Thyroid gland (tissue), 4 donors: ENCODE results near the gene P2RX1.

ENCODE experiments used
- POLR2A ChIP-seq, 2 donors: fragments of 450-650 bp; IDR thresholded peaks; one replicate each; pipeline ENCODE4 v1.6.1; 2017; ENCODE audit warnings: antibody characterized with exemption in 2 of 2, mild to moderate bottlenecking in 2 of 2, moderate library complexity in 1 of 2
- TF ChIP-seq, protein P1 (sequence below), 6 experiments: fragments of 200-600 bp in 3 of 6; fragments of 450-650 bp in 3 of 6; sonication (generic) in 3 of 6; IDR thresholded peaks; one replicate each; pipeline ENCODE4 v1.5.1; 2016 to 2019; ENCODE audit warnings: antibody characterized with exemption in 6 of 6, mild to moderate bottlenecking in 2 of 6, inconsistent platforms in 1 of 6, moderate library complexity in 1 of 6

DNA sequence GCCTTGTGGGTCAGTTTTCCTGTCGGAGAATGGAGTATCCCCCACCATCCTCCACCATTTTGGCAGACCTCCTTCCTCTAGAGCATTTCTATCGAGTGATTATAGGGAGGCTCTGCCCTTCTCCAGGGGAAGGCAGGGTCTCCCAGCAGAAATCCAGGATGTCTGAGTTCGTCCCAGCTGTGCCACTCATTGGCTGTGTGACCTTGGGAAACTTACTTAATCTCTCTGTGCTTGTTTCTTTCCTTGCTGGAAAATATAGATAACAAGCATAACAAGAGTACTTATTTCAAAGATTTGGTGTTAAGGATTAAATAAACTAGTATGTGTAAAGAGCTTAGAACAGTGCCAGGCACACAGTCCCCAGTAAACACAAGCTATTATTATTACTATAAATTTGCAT lies 33.2 kb upstream of the P2RX1 start:
- TF ChIP-seq, protein P1, sequence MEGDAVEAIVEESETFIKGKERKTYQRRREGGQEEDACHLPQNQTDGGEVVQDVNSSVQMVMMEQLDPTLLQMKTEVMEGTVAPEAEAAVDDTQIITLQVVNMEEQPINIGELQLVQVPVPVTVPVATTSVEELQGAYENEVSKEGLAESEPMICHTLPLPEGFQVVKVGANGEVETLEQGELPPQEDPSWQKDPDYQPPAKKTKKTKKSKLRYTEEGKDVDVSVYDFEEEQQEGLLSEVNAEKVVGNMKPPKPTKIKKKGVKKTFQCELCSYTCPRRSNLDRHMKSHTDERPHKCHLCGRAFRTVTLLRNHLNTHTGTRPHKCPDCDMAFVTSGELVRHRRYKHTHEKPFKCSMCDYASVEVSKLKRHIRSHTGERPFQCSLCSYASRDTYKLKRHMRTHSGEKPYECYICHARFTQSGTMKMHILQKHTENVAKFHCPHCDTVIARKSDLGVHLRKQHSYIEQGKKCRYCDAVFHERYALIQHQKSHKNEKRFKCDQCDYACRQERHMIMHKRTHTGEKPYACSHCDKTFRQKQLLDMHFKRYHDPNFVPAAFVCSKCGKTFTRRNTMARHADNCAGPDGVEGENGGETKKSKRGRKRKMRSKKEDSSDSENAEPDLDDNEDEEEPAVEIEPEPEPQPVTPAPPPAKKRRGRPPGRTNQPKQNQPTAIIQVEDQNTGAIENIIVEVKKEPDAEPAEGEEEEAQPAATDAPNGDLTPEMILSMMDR (IDR thresholded peaks at IDR 0.05), result no peak
- no peak for TF ChIP-seq POLR2A (IDR thresholded peaks at IDR 0.05)
